Measurements from ENCODE around the gene FASTKD3.

The FASTKD3 gene

GRCh38 chr5:7846327-7846726, 22.5 kb downstream of the FASTKD3 start:
- no peak for TF ChIP-seq CTCF (IDR thresholded peaks at IDR 0.05; ENCODE audit: low read depth, low read length)
- no peaks in the 10 kb centered on the region for H3K9me3 ChIP-seq (ENCODE audit: severe bottlenecking)
- no peak for DNase-seq
- H3K27ac ChIP-seq = no peak overlapping the region
- no peak overlapping the region for H3K4me3 ChIP-seq (ENCODE audit: low read depth, low read length)
- H3K27me3 ChIP-seq (ENCODE audit: insufficient read depth, low read depth, severe bottlenecking) = no peaks in the 10 kb centered on the region
- H3K36me3 ChIP-seq = no peaks in the 10 kb centered on the region

- no peak for TF ChIP-seq CTCF (IDR thresholded peaks at IDR 0.05; ENCODE audit: low read depth, low read length)
- Histone ChIP-seq H3K9me3 (ENCODE audit: severe bottlenecking) (no peaks in the 10 kb centered on the region), H3K27ac (no peak overlapping the region), H3K4me3 (ENCODE audit: low read depth, low read length) (no peak overlapping the region), H3K27me3 (ENCODE audit: insufficient read depth, low read depth, severe bottlenecking) (no peaks in the 10 kb centered on the region), H3K36me3 (no peaks in the 10 kb centered on the region)
- no peak for DNase-seq
These were observed 23.3 kb downstream of the FASTKD3 start for GRCh38 chr5:7845557-7845956.

- no peaks in the 10 kb centered on the region for H3K27me3 ChIP-seq (ENCODE audit: insufficient read depth, low read depth, severe bottlenecking)
- DNase-seq = no peak
- no peaks in the 10 kb centered on the region for H3K9me3 ChIP-seq (ENCODE audit: severe bottlenecking)
- H3K27ac ChIP-seq = no peak overlapping the region
- TF ChIP-seq CTCF (IDR thresholded peaks at IDR 0.05; ENCODE audit: low read depth, low read length) = no peak
- H3K4me3 ChIP-seq (ENCODE audit: low read depth, low read length) = no peak overlapping the region
- H3K36me3 ChIP-seq = no peaks in the 10 kb centered on the region
These were observed 23.9 kb downstream of the FASTKD3 start for GRCh38 chr5:7844901-7845300.

- Histone ChIP-seq H3K27me3 (ENCODE audit: insufficient read depth, low read depth, severe bottlenecking) (no peaks in the 10 kb centered on the region), H3K36me3 (no peaks in the 10 kb centered on the region), H3K4me3 (ENCODE audit: low read depth, low read length) (no peak overlapping the region), H3K9me3 (ENCODE audit: severe bottlenecking) (no peaks in the 10 kb centered on the region), H3K27ac (no peak overlapping the region)
- no peak for DNase-seq
- TF ChIP-seq CTCF (IDR thresholded peaks at IDR 0.05; ENCODE audit: low read depth, low read length) = no peak
These were observed 26.3 kb downstream of the FASTKD3 start for GRCh38 chr5:7842531-7842930.

- Histone ChIP-seq H3K36me3 (no peaks in the 10 kb centered on the region), H3K27ac (peak overlapping the region; percentile 4), H3K27me3 (ENCODE audit: insufficient read depth, low read depth, severe bottlenecking) (no peaks in the 10 kb centered on the region), H3K4me3 (ENCODE audit: low read depth, low read length) (no peak overlapping the region), H3K9me3 (ENCODE audit: severe bottlenecking) (no peaks in the 10 kb centered on the region)
- no peak for DNase-seq
- TF ChIP-seq CTCF (IDR thresholded peaks at IDR 0.05; ENCODE audit: low read depth, low read length) = no peak
These were observed 31.4 kb downstream of the FASTKD3 start for GRCh38 chr5:7837403-7837802.

- Histone ChIP-seq H3K9me3 (ENCODE audit: severe bottlenecking) (no peaks in the 10 kb centered on the region), H3K36me3 (no peaks in the 10 kb centered on the region), H3K27me3 (ENCODE audit: insufficient read depth, low read depth, severe bottlenecking) (no peaks in the 10 kb centered on the region), H3K4me3 (ENCODE audit: low read depth, low read length) (no peak overlapping the region), H3K27ac (no peak overlapping the region)
- DNase-seq = no peak
- no peak for TF ChIP-seq CTCF (IDR thresholded peaks at IDR 0.05; ENCODE audit: low read depth, low read length)
These were observed 33.8 kb downstream of the FASTKD3 start for GRCh38 chr5:7834982-7835381.
